Esophagus squamous epithelium (tissue), 5 donors: ENCODE data around the gene RPTOR. TPM values are rescaled to one million over a fixed set of nuclear protein-coding genes. Genes with fewer than 3 reads are reported as not detected.

Experiments
- DNase-seq: peaks from one replicate; lab custom pipeline; 2025; lab: John Stamatoyannopoulos, UW
- H3K27ac ChIP-seq, 4 donors: fragments of 200-600 bp; sonication (generic); one replicate each; pipeline ENCODE4 v1.5.1; 2016 to 2019; ENCODE audit warnings: mild to moderate bottlenecking in 1 of 4
- H3K27me3 ChIP-seq, 4 donors: fragments of 200-600 bp; sonication (generic); 1 replicate in 3 of 4; 2 replicates in 1 of 4; pipeline versions ENCODE4 v1.5.1 to v1.6.0; 2017 to 2021; ENCODE audit warnings: antibody characterized with exemption in 1 of 4
- H3K36me3 ChIP-seq, 3 donors: fragments of 200-600 bp; sonication (generic); one replicate each; pipeline ENCODE4 v1.5.1; 2016 to 2019
- H3K4me1 ChIP-seq, 3 donors: fragments of 200-600 bp; sonication (generic); one replicate each; pipeline ENCODE4 v1.5.1; 2017 to 2019
- H3K4me3 ChIP-seq, 4 donors: fragments of 200-600 bp; sonication (generic); 1 replicate in 3 of 4; 2 replicates in 1 of 4; pipeline ENCODE4 v1.5.1; 2016 to 2019; ENCODE audit warnings: mild to moderate bottlenecking in 2 of 4, moderate library complexity in 1 of 4
- H3K9me3 ChIP-seq, 3 donors: fragments of 200-600 bp; sonication (generic); one replicate each; pipeline ENCODE4 v1.5.1; 2016 to 2019
- CTCF ChIP-seq, 6 experiments: fragments of 450-650 bp in 4 of 6; fragments of 200-600 bp in 2 of 6; sonication (generic) in 2 of 6; IDR thresholded peaks; one replicate each; pipeline ENCODE4 v1.5.1; 2016 to 2019; ENCODE audit warnings: antibody characterized with exemption in 6 of 6, mild to moderate bottlenecking in 4 of 6, moderate library complexity in 4 of 6
- POLR2A ChIP-seq, 4 donors: fragments of 450-650 bp; IDR thresholded peaks; one replicate each; pipeline ENCODE4 v1.6.1; 2017; ENCODE audit warnings: antibody characterized with exemption in 4 of 4, mild to moderate bottlenecking in 4 of 4, moderate library complexity in 3 of 4
- WGBS, 2 donors: methylation state at CpG; one replicate each; pipeline ENCODE4 v1.1.5; 2018; 5-methylcytosine and 5-hydroxymethylcytosine counted together
- intact Hi-C: fragments of 100-400 bp; cut with DNase I; formaldehyde crosslinking; loops from one replicate; pipeline ENCODE4 v1.15.0; 2022
- total RNA-seq, 4 donors: library from RNA; depleted of rRNA; stranded (reverse); fragments of >200 nt; gene quantifications; one replicate each; pipeline ENCODE4 v1.1.0, GENCODE V29; 2016
- donor health status: DM: yes; HTN: yes; CAD: no.

The RPTOR gene
- total RNA-seq, 4 donors from 2014 or later: 11.7 to 27.8 (median 22.8) TPM

GRCh38 chr17:80942423-80943345, 398.0 kb downstream of the RPTOR start:
- peak overlapping the region; percentile 49 to 85 (median 76) for H3K27ac ChIP-seq
- H3K4me3 ChIP-seq: peak overlapping the region in 1 of 4 donors; percentile 31
- 48 to 55% methylated on average over 31 of the region's 38 CpGs for WGBS, 2 donors
- no peaks in the 10 kb centered on the region for H3K9me3 ChIP-seq
- no peaks in the 10 kb centered on the region for H3K27me3 ChIP-seq
- H3K36me3 ChIP-seq: peaks cover 0 to 59% (median 0%) of the 10 kb centered on the region in 3 donors
- peak; percentile 17 for DNase-seq
- H3K4me1 ChIP-seq: peaks cover 0 to 25% (median 24%) of the 10 kb centered on the region in 3 donors
- intact Hi-C loops: no loop called here
- TF ChIP-seq POLR2A (IDR thresholded peaks at IDR 0.05) (no peak), CTCF (IDR thresholded peaks at IDR 0.05) (no peak)

- intact Hi-C loops: no loop called here
- peaks cover 0 to 27% (median 24%) of the 10 kb centered on the region in 3 donors for H3K4me1 ChIP-seq
- H3K4me3 ChIP-seq: no peak overlapping the region
- no peaks in the 10 kb centered on the region for H3K27me3 ChIP-seq
- H3K27ac ChIP-seq: peak overlapping the region; percentile 22 to 85 (median 76)
- no peak for TF ChIP-seq POLR2A (IDR thresholded peaks at IDR 0.05)
- no peak for TF ChIP-seq CTCF (IDR thresholded peaks at IDR 0.05)
- H3K36me3 ChIP-seq: peaks cover 0 to 62% (median 0%) of the 10 kb centered on the region in 3 donors
- no peaks in the 10 kb centered on the region for H3K9me3 ChIP-seq
- DNase-seq: no peak
- 85 to 99% methylated on average over 9 to 12 of the region's 17 CpGs for WGBS, 2 donors
Observed at GRCh38 chr17:80943346-80944145, 398.9 kb downstream of the RPTOR start.

GRCh38 chr17:80944326-80944725, 399.7 kb downstream of the RPTOR start:
- H3K27ac ChIP-seq: peak overlapping the region in 2 of 4 donors; percentile 67 to 85
- no peak for DNase-seq
- no peak overlapping the region for H3K4me3 ChIP-seq
- H3K4me1 ChIP-seq: peaks cover 0 to 34% (median 24%) of the 10 kb centered on the region in 3 donors
- WGBS, 2 donors: 78 to 94% methylated on average over 4 to 9 of the region's 9 CpGs
- TF ChIP-seq CTCF (IDR thresholded peaks at IDR 0.05) (no peak), POLR2A (IDR thresholded peaks at IDR 0.05) (no peak)
- no peaks in the 10 kb centered on the region for H3K27me3 ChIP-seq
- H3K9me3 ChIP-seq: no peaks in the 10 kb centered on the region
- peaks cover 0 to 63% (median 0%) of the 10 kb centered on the region in 3 donors for H3K36me3 ChIP-seq
- intact Hi-C loops: no loop called here

GRCh38 chr17:80945736-80946135, 401.1 kb downstream of the RPTOR start:
- Histone ChIP-seq H3K27me3 (no peaks in the 10 kb centered on the region), H3K27ac (no peak overlapping the region), H3K36me3 (peaks cover 0 to 69% (median 0%) of the 10 kb centered on the region in 3 donors), H3K4me3 (no peak overlapping the region), H3K9me3 (no peaks in the 10 kb centered on the region), H3K4me1 (peaks cover 0 to 44% (median 24%) of the 10 kb centered on the region in 3 donors)
- DNase-seq: no peak
- TF ChIP-seq CTCF (IDR thresholded peaks at IDR 0.05) (no peak), POLR2A (IDR thresholded peaks at IDR 0.05) (no peak)
- WGBS, 2 donors: 83 to 92% methylated on average over 13 to 14 of the region's 17 CpGs
- intact Hi-C loops: no loop called here
